ENCODE results near the gene LHX4. TPM values are rescaled to one million over a fixed set of nuclear protein-coding genes. Genes with fewer than 3 reads are reported as not detected.
"Not testable (repeated sequence)": the region's sequence is repeated elsewhere in the genome, so short reads cannot be mapped to it uniquely, and the experiment has no call there.

Gene LHX4
- polyA plus RNA-seq, 6 donors from 2014 or later: 0.12 to 0.42 (median 0.23) TPM; not detected in 1

DNA sequence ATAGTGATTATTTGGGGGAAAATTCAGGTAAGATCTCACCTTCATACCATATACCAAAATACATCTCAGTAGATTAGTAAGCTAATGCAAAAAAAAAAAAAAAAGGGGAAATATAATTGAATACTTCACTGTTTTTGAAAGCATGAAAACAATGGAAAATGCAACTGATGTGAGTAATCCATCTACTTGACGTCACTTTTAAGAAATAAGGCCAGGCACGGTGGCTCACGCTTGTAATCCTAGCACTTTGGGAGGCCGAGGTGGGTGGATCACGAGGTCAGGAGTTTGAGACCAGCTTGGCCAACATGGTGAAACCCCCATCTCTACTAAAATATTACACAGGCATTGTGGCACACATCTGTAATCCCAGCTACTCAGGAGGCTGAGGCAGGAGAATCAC is 27.5 kb upstream of the LHX4 start:
- not testable (repeated sequence) for DNase-seq; H3K27me3 Mint-ChIP-seq; H3K36me3 Mint-ChIP-seq; H3K27ac Mint-ChIP-seq; ATAC-seq (ENCODE audit: low read depth in 2 of 2); H3K9me3 Mint-ChIP-seq; H3K4me3 Mint-ChIP-seq; H3K4me1 Mint-ChIP-seq

DNA sequence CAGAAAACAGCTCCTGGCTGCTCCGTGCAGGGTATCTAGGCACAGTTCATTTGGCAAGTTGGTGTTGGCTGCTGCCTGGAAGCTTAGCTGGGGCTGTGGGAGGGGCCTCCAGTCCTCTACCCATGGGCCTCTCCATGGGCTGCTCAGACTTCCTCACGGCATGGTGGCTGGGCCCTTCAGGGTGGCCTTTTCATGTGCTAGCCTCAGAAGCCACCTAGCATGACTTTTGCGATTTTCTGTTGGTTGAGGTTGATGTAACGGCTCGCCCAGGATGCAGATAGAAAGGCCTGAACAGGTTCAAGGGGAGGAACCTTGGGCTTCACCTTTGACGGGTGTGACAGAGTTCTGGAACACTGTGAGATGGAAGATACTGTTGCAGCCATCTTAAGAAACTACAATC is 25.8 kb upstream of the LHX4 start:
- no peak overlapping the region for H3K27ac Mint-ChIP-seq
- H3K9me3 Mint-ChIP-seq: no peaks in the 10 kb centered on the region
- DNase-seq: no peak
- no peak overlapping the region for H3K4me3 Mint-ChIP-seq
- H3K4me1 Mint-ChIP-seq: peaks cover 0 to 5% (median 0%) of the 10 kb centered on the region in 3 donors
- no peak for ATAC-seq (ENCODE audit: low read depth in 2 of 2)
- no peaks in the 10 kb centered on the region for H3K36me3 Mint-ChIP-seq
- H3K27me3 Mint-ChIP-seq: no peaks in the 10 kb centered on the region

DNA sequence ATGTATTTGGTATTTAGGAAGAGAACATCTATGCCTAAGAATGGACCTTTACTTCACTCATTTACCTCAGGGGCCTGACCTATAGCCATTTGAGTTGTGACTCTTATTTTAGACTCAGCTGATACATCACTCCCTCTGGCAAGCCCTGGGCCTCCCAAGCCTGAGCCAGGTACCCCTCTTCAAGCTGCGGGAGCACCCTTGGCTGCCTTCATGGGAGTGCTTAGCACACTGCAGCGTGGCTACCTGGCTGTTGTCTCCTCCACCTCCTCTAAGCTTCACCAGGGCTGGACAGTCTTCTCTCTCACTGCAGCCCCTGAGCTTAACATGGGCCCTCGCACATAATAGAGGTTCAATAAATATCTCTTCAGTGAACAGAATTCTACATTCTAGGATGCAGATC is 23.5 kb upstream of the LHX4 start:
- DNase-seq (no peak), ATAC-seq (ENCODE audit: low read depth in 2 of 2) (no peak)
- Mint-ChIP-seq H3K27ac (no peak overlapping the region), H3K4me3 (peak overlapping the region in 1 of 8 donors; percentile 25), H3K27me3 (peaks cover 0 to 4% (median 2%) of the 10 kb centered on the region in 3 donors), H3K36me3 (no peaks in the 10 kb centered on the region), H3K9me3 (no peaks in the 10 kb centered on the region), H3K4me1 (peaks cover 0 to 5% (median 0%) of the 10 kb centered on the region in 3 donors)

DNA sequence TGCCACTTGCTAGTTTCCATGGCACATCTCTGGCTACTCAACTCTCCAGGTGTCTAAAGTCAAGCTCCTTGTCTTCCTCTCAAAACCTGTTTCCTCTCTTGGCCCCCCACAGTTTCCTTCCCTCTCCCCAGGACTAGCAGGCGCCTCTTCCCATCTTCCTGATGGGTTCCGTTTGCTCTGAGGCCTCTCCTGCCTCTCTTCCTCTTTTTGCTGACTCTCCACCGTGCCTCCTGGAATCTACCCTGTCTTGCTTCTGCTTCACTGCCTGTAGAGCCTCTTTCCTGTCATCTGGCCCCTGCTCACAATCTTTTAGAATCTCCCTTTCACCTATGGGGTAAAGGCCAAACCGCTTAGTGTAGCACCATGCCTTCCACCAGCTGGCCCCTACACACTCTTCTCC is 21.8 kb upstream of the LHX4 start:
- Mint-ChIP-seq H3K27ac (peak overlapping the region in 3 of 6 donors; percentile 2 to 78 (median 10)), H3K9me3 (no peaks in the 10 kb centered on the region), H3K4me1 (peaks cover 0 to 5% (median 0%) of the 10 kb centered on the region in 3 donors), H3K27me3 (peaks cover 0 to 10% (median 7%) of the 10 kb centered on the region in 3 donors), H3K36me3 (no peaks in the 10 kb centered on the region), H3K4me3 (no peak overlapping the region)
- no peak for DNase-seq
- no peak for ATAC-seq (ENCODE audit: low read depth in 2 of 2)

DNA sequence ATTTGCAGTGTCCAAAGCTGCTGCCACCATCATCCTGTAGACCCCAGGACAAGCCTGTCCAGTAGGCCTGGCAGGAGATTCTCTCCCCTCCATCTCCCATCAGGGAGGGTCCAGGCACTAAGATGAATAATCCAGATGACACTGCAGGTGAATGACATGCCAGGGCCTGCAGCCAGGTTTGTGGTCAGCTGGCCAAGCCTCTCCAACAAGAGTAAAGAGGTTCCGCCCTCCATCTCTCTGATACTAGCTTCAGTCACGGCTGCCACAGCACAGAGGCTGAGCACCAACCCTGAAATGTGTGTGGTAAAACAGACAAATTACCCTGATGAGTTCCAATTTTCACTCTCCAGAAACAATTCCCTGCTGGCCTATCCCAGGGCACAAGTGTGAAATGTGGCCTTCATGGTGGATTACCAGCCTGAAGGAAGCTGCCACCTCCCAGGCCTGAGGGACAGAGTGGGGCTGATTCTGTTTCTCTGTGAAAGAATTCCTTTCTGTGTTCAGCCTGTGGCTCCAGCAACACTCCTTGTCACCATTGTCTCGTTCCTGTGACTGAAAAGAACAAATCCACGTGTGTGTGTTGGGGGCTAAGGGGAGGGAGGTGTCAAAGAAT is 19.9 kb upstream of the LHX4 start:
- peaks cover 0 to 10% (median 7%) of the 10 kb centered on the region in 3 donors for H3K27me3 Mint-ChIP-seq
- H3K27ac Mint-ChIP-seq: no peak overlapping the region
- no peak for ATAC-seq (ENCODE audit: low read depth in 2 of 2)
- peaks cover 0 to 8% (median 0%) of the 10 kb centered on the region in 3 donors for H3K4me1 Mint-ChIP-seq
- peaks cover 0 to 2% (median 0%) of the 10 kb centered on the region in 7 donors for H3K9me3 Mint-ChIP-seq
- no peak overlapping the region for H3K4me3 Mint-ChIP-seq
- no peaks in the 10 kb centered on the region for H3K36me3 Mint-ChIP-seq
- no peak for DNase-seq

DNA sequence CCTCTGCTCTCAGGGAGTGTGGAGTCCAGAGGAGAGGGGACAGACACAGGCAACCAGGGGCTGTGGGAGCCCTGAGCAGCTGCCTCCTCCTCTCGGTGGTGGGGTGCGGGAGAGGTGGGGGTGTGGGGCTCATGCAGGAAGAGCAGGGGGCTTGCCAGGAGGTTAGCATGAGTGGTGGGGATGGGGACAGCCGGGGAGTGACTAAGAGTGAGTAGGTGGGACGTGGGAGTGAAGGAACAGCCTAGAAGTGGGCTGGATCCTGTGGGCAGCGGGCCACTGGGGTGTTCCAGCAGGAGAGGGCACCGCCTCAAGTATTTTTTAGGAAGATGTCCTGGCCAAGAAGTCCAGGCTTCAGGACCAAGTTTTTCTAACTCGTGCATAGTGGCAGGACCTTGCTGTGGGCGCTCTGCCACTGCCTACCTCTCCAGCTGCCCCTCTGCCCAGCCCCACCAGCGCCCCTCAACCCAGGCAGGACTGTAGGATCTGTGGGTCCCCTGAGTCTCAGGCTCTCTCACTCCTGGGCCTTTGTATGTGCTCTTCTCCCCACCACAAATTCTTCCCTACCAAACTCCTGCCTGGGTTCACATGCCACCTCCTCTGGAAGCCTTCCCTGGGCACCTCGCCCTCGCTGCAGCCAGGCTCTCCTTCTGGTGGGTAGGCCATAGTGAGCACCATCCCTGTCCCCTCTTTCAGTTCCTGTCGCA is 18.8 kb upstream of the LHX4 start:
- Mint-ChIP-seq H3K36me3 (no peaks in the 10 kb centered on the region), H3K4me3 (peak overlapping the region in 1 of 8 donors; percentile 5), H3K4me1 (peaks cover 0 to 8% (median 0%) of the 10 kb centered on the region in 3 donors), H3K9me3 (peaks cover 0 to 2% (median 0%) of the 10 kb centered on the region in 7 donors), H3K27me3 (peaks cover 0 to 10% (median 7%) of the 10 kb centered on the region in 3 donors), H3K27ac (no peak overlapping the region)
- DNase-seq: no peak
- ATAC-seq (ENCODE audit: low read depth in 2 of 2): no peak

DNA sequence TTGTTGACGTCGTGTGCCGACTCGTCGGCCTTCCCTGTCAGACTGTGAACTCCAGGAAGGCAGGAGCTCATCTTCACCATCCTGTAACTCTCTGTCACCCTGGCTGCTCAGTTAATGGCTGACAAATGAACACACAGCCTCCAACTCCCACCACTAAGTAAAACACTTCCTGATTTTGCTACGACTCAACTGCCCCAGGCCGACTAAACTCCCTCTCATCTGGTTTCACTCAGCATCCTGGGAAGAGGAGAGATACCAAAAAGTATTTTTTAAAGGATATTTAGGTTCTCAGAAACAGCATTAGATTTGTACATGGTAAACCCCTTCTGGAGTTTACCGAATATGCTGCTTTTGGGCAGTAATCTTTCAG is 18.2 kb upstream of the LHX4 start:
- ATAC-seq (ENCODE audit: low read depth in 2 of 2) (no peak), DNase-seq (no peak)
- Mint-ChIP-seq H3K27me3 (peaks cover 0 to 10% (median 7%) of the 10 kb centered on the region in 3 donors), H3K36me3 (no peaks in the 10 kb centered on the region), H3K4me3 (peak overlapping the region in 1 of 8 donors; percentile 5), H3K27ac (no peak overlapping the region), H3K4me1 (peaks cover 0 to 8% (median 0%) of the 10 kb centered on the region in 3 donors), H3K9me3 (peaks cover 0 to 2% (median 0%) of the 10 kb centered on the region in 7 donors)

DNA sequence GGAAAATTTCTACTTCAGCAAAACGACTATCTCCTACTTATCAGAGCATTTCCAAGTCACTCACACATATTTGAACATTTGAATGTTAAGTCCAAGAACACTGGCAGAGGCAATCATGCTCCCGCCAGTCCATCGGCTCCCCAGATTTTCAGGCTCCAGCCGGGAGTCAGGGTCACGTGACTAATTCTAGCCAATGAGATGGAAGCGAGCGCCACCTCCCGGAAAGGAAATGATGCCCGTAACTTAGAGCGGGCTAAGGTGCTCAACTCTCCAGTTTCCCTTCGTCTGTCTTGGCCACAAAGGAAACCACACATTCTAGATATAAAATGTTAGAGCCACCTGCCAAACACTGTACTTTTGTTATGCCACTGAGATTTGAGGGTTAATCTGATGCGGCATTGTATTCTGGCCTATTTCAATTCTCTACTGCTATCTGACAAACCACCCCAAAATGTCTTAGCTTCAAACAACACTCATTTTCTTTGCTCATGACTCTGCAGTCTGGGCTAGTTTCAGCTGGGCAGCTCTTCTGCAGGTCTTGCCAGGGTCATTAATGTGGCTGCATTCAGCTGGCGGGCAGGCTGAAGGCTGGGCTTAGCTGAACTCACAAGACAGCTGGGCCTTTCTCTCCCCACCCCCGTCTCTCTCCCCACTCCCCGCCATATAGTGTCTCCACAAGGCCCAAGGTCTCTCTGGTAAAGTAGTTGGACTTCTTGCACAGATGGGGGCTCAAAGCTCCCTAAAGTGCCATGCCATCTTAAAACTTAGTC is 16.5 kb upstream of the LHX4 start:
- H3K9me3 Mint-ChIP-seq: peaks cover 0 to 2% (median 0%) of the 10 kb centered on the region in 7 donors
- H3K4me1 Mint-ChIP-seq: peaks cover 0 to 3% (median 0%) of the 10 kb centered on the region in 3 donors
- H3K4me3 Mint-ChIP-seq: peak overlapping the region in 5 of 8 donors; percentile 7 to 61 (median 30)
- ATAC-seq (ENCODE audit: low read depth in 2 of 2) (no peak), DNase-seq (no peak)
- H3K36me3 Mint-ChIP-seq: no peaks in the 10 kb centered on the region
- peaks cover 0 to 10% (median 7%) of the 10 kb centered on the region in 3 donors for H3K27me3 Mint-ChIP-seq
- H3K27ac Mint-ChIP-seq: no peak overlapping the region

DNA sequence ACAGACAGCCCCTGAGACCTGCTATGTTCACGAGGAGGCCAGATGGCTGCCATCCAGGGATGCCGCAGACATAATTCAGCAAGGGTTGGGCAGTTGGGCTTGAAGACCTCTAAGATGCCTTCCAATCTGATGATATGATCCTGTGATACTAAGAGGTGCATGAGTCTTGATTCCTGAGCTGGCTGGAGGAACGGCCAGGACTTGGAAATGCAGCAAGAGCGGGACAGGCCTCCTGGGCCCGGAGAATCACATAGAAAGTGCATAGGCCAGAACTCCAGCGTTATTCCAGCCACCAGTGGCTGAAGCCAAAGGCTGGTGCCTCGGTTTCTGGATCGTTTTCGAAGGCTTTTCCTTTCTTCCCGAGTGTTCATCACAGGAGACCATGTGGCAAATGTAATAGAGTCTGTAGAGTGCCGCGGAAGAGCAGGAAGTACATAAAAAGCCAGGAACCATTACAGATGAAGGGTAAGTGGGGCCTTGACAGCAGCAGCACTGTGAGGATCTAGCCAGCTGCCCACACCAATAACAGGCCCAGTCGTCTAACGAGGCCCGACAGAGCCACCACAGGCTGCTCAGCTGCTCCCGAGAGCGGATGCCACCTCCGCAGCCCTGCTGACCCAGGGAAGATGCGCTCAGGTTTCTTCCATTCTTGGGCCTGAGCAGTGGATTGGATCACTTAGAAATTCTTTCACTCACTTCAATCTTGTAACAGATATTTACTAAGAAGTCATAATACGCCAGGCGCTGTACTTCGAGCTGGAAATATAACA is 14.0 kb upstream of the LHX4 start:
- Mint-ChIP-seq H3K4me3 (no peak overlapping the region), H3K27ac (peak overlapping the region in 1 of 6 donors; percentile 47), H3K9me3 (peaks cover 0 to 2% (median 0%) of the 10 kb centered on the region in 7 donors), H3K27me3 (peaks cover 0 to 29% (median 18%) of the 10 kb centered on the region in 3 donors), H3K4me1 (peaks cover 0 to 3% (median 0%) of the 10 kb centered on the region in 3 donors), H3K36me3 (no peaks in the 10 kb centered on the region)
- ATAC-seq (ENCODE audit: low read depth in 2 of 2) (no peak), DNase-seq (no peak)

DNA sequence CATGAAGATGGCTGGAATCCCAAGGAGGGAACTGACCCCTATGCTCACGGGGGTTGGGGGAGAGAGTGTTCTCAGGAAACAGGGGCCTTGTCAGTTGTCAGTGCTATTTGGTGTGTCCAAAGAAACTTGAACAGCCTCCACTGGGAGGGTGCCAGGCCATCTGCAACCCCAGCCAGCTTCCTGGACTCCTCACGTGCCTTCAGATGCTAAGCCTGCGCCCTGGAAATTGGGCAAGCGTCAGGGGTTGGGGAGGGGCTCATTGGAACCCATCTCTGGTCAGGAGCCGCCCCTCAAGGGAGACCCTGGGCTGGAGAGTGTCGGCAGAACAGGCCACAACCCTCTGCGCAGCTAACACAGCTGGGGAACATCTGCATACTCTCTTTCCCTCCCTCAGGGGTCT is 13.1 kb upstream of the LHX4 start:
- ATAC-seq (ENCODE audit: low read depth in 2 of 2) (no peak), DNase-seq (no peak)
- H3K27ac Mint-ChIP-seq: no peak overlapping the region
- peaks cover 3 to 29% (median 20%) of the 10 kb centered on the region in 3 donors for H3K27me3 Mint-ChIP-seq
- H3K9me3 Mint-ChIP-seq: peaks cover 0 to 2% (median 0%) of the 10 kb centered on the region in 7 donors
- peaks cover 0 to 3% (median 0%) of the 10 kb centered on the region in 3 donors for H3K4me1 Mint-ChIP-seq
- no peak overlapping the region for H3K4me3 Mint-ChIP-seq
- no peaks in the 10 kb centered on the region for H3K36me3 Mint-ChIP-seq

DNA sequence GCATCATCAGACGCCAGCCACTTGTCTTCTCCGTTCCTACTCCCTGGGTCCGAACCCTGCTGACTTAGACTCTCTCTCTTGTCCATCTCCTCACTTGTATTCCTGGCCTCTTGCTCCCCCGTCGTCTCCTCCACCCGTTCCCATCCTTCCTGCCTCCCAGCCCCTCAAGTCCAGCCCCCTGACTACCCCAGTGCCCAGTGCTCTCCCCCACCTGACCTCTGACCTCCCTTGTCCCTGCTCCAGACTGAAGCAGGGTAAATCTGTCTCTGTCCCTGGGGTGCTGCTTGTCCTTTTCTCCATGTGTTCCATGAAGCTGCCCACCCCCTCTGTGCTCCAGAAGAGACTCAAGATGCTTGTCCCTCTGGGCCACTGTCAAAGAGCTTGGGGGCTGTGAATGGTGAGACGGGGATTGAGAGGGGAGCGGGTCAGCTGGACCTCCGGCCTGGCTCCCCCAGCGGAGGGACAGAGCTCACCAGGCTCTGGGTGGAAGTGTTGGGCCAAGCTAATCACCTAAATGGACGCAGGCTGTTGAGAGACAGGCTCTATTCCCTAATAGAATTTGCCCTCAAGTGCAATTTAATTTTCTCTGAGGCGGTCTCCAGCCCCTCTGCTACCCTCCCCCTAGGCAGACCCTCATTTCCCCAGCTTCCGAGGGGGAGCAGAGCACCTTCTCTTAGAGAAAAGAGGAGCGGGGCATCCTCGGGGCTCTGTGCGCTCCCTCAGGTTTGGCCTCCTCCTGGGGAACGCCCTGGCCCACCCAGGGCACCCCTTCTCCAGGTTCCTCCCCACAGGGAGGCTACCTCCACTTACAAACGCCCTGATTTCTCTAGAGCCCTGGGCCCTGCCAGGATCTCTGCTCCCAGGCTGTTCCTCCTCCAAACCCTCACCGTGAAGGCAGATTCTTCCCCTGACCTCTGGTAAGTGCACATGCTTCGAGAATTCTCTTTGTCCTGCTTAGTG is 11.0 kb upstream of the LHX4 start:
- ATAC-seq (ENCODE audit: low read depth in 2 of 2) (no peak), DNase-seq (no peak)
- Mint-ChIP-seq H3K36me3 (no peaks in the 10 kb centered on the region), H3K27me3 (peaks cover 20 to 47% (median 40%) of the 10 kb centered on the region in 3 donors), H3K4me1 (no peaks in the 10 kb centered on the region), H3K27ac (peak overlapping the region in 1 of 6 donors; percentile 50), H3K4me3 (peak overlapping the region in 2 of 8 donors; percentile 42 to 54), H3K9me3 (no peaks in the 10 kb centered on the region)

DNA sequence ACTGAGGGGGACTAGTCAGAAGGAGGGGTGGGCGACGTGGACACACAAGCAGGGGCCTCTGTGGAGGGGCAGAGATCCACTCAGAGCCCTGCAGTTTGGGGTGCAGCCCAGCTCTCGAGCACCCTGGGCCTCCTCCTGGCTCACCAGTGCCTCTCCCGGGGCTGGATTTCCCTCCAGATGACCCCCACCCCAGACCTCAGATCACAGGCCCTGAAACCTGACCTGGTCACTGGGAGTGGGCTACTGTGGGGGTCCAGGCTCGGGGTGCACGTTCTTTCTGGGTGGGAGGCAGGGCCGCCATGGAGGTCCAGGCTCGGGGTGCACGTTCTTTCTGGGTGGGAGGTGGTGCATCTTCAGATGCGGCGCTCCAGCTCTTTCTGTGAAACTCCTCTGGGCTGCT is 10.3 kb upstream of the LHX4 start:
- H3K27me3 Mint-ChIP-seq: peaks cover 27 to 54% (median 45%) of the 10 kb centered on the region in 3 donors
- H3K4me3 Mint-ChIP-seq: peak overlapping the region in 1 of 8 donors; percentile 42
- ATAC-seq (ENCODE audit: low read depth in 2 of 2) (no peak), DNase-seq (no peak)
- H3K9me3 Mint-ChIP-seq: peaks cover 0 to 2% (median 0%) of the 10 kb centered on the region in 7 donors
- no peaks in the 10 kb centered on the region for H3K36me3 Mint-ChIP-seq
- no peak overlapping the region for H3K27ac Mint-ChIP-seq
- no peaks in the 10 kb centered on the region for H3K4me1 Mint-ChIP-seq
